Stomach (tissue), 4 donors: ENCODE data around the gene OLR1.

Source experiments
- POLR2A ChIP-seq, 4 donors: fragments of 450-650 bp; IDR thresholded peaks; one replicate each; pipeline ENCODE4 v1.6.1; 2016; ENCODE audit warnings: antibody characterized with exemption in 4 of 4, control low read depth in 2 of 4, mild to moderate bottlenecking in 1 of 4, moderate library complexity in 1 of 4
- POLR2AphosphoS5 ChIP-seq, 3 donors: sonication (generic); formaldehyde crosslinking; IDR thresholded peaks; one replicate each; pipeline ENCODE4 v1.6.1; 2016; ENCODE audit warnings: antibody characterized with exemption in 3 of 3
- TF ChIP-seq, protein P1 (sequence below), 7 experiments: fragments of 450-650 bp in 4 of 7; fragments of 200-600 bp in 3 of 7; sonication (generic) in 3 of 7; IDR thresholded peaks; one replicate each; pipeline ENCODE4 v1.5.1; 2016 to 2019; ENCODE audit warnings: antibody characterized with exemption in 7 of 7, control low read depth in 2 of 7, mild to moderate bottlenecking in 1 of 7

DNA sequence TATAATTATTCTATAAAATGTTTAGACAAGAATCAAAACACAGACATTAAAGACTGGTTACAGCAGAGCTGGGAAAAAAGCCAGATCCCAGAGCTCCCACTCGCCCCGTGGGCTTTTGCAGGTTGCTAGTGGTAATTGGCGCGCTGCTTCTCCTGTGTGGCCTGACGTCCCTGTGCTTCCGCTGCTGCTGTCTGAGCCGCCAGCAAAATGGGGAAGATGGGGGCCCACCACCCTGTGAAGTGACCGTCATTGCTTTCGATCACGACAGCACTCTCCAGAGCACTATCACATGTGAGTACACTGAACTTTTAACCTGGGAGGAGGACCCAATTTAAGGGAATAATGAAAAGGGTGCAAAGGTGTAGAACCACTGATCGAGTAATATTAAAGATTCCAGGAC lies 14.4 kb upstream of the OLR1 start:
- TF ChIP-seq POLR2AphosphoS5 (IDR thresholded peaks at IDR 0.05) (no peak), POLR2A (IDR thresholded peaks at IDR 0.05) (no peak)
- TF ChIP-seq, protein P1, sequence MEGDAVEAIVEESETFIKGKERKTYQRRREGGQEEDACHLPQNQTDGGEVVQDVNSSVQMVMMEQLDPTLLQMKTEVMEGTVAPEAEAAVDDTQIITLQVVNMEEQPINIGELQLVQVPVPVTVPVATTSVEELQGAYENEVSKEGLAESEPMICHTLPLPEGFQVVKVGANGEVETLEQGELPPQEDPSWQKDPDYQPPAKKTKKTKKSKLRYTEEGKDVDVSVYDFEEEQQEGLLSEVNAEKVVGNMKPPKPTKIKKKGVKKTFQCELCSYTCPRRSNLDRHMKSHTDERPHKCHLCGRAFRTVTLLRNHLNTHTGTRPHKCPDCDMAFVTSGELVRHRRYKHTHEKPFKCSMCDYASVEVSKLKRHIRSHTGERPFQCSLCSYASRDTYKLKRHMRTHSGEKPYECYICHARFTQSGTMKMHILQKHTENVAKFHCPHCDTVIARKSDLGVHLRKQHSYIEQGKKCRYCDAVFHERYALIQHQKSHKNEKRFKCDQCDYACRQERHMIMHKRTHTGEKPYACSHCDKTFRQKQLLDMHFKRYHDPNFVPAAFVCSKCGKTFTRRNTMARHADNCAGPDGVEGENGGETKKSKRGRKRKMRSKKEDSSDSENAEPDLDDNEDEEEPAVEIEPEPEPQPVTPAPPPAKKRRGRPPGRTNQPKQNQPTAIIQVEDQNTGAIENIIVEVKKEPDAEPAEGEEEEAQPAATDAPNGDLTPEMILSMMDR (IDR thresholded peaks at IDR 0.05), result no peak
